GM21367 (cell line): ENCODE measurements around the gene PTPRD.
"Not testable (repeated sequence)": the region's sequence is repeated elsewhere in the genome, so short reads cannot be mapped to it uniquely, and the experiment has no call there.

Experiments
- ATAC-seq: cut with Tn5 transposase; IDR thresholded peaks from one replicate; pipeline ENCODE4 v1.9.1; 2021; ENCODE audit not compliant: unreplicated experiment

PTPRD gene

GRCh38 chr9:9396518-9396917, 1216.3 kb downstream of the PTPRD start:
- ATAC-seq, result no peak

- ATAC-seq, result no peak
Measured at GRCh38 chr9:9395539-9395938, 1217.3 kb downstream of the PTPRD start.

- no peak for ATAC-seq
Measured at GRCh38 chr9:9392755-9393154, 1220.0 kb downstream of the PTPRD start.

GRCh38 chr9:9389904-9390303, 1222.9 kb downstream of the PTPRD start:
- ATAC-seq, result no peak

GRCh38 chr9:9387511-9388115, 1225.2 kb downstream of the PTPRD start:
- ATAC-seq, result no peak

- ATAC-seq, result no peak
Measured at GRCh38 chr9:9362332-9362731, 1250.5 kb downstream of the PTPRD start.

GRCh38 chr9:9352877-9353481, 1259.8 kb downstream of the PTPRD start:
- no peak for ATAC-seq

GRCh38 chr9:9341203-9341602, 1271.6 kb downstream of the PTPRD start:
- no peak for ATAC-seq

- no peak for ATAC-seq
Measured at GRCh38 chr9:9337129-9337528, 1275.7 kb downstream of the PTPRD start.

- no peak for ATAC-seq
Measured at GRCh38 chr9:9326749-9327148, 1286.1 kb downstream of the PTPRD start.

GRCh38 chr9:9319007-9319406, 1293.8 kb downstream of the PTPRD start:
- ATAC-seq, result no peak

- ATAC-seq, result not testable (repeated sequence)
Measured at GRCh38 chr9:9310743-9311142, 1302.1 kb downstream of the PTPRD start.

- no peak for ATAC-seq
Measured at GRCh38 chr9:9305600-9305999, 1307.2 kb downstream of the PTPRD start.

GRCh38 chr9:9299134-9299533, 1313.7 kb downstream of the PTPRD start:
- ATAC-seq, result no peak

- no peak for ATAC-seq
Measured at GRCh38 chr9:9286001-9286400, 1326.8 kb downstream of the PTPRD start.

- no peak for ATAC-seq
Measured at GRCh38 chr9:9284201-9284600, 1328.6 kb downstream of the PTPRD start.

GRCh38 chr9:9283159-9283986, 1329.4 kb downstream of the PTPRD start:
- no peak for ATAC-seq

GRCh38 chr9:9275601-9276000, 1337.2 kb downstream of the PTPRD start:
- ATAC-seq, result no peak

- no peak for ATAC-seq
Measured at GRCh38 chr9:9257999-9258498, 1354.8 kb downstream of the PTPRD start.

- ATAC-seq, result no peak
Measured at GRCh38 chr9:9246726-9247125, 1366.1 kb downstream of the PTPRD start.

- no peak for ATAC-seq
Measured at GRCh38 chr9:9231946-9232345, 1380.9 kb downstream of the PTPRD start.

- no peak for ATAC-seq
Measured at GRCh38 chr9:9229269-9229668, 1383.5 kb downstream of the PTPRD start.
